ENCODE data around the gene DLG2.

The DLG2 gene

GRCh38 chr11:84056653-84057376 is 1570.3 kb downstream of the DLG2 start:
- DNase-seq (ENCODE audit: low read depth in 2 of 3, low spot score in 1 of 3) = no peak

DNA sequence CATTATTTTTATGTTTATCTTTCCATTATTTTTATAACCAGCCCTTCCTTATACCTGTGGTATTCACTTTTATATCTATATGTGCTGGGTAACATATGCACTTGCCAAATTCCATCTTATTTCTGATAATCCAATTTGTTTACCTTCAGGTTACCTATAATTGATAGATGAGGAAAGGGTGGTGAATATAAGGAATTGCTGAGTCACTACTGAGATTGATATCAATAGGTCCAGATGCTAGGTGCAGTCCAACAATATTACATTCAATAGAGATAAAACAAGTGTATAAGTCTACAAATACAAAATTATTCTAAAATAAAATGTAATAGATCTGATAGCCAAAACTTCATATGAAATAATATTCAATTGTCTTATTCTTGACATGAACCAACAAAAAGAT is 1582.0 kb downstream of the DLG2 start:
- DNase-seq (ENCODE audit: low read depth in 2 of 3, low spot score in 1 of 3) = no peak

- DNase-seq (ENCODE audit: low read depth in 2 of 3, low spot score in 1 of 3) = no peak
Observed at GRCh38 chr11:84044706-84045105, 1582.4 kb downstream of the DLG2 start.

DNA sequence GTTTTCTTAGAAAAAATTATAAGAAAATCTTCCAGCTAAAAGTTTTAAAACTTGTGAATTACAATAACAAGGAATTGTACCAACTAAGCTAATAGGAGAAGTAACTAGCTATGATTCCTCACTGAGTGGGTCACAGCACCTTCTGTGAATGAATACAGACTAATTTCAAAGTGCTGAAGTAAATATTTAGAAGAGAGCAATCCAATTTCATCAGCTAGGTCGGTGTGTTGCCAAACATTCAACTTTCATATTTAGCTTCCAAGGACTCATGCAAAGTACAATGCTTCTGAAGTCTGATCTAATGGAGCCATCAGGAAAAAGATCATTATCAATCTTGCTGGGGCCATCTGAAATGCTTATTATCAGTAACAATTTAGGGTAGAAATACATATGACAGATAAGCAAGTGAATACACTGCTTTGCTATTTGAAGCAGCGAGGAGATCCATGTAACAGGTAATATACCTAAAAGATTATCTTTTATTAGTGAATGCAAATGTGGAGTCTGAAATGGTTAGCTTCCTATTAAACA is 1590.4 kb downstream of the DLG2 start:
- no peak for DNase-seq (ENCODE audit: low read depth in 2 of 3, low spot score in 1 of 3)

DNA sequence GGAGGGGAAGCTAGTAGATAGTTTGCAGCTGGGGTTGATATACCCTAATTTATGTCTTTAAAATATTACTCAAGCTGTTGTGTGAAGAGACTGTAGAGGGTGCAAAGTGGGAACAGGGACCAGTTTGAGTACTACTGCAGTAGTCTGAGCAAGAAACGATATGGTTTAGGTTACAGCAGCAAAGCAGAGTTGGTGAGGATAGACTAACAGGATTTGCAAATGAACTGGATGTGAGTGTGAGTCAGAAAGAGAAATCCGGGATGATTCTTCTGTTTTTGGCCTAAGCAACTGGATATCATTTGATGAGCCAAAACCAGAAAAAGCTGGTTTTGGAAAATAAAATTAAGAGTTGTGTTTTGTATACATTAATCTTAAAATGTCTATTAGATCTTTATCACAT is 1591.5 kb downstream of the DLG2 start:
- no peak for DNase-seq (ENCODE audit: low read depth in 2 of 3, low spot score in 1 of 3)

GRCh38 chr11:84034484-84034883 is 1592.7 kb downstream of the DLG2 start:
- no peak for DNase-seq (ENCODE audit: low read depth in 2 of 3, low spot score in 1 of 3)

GRCh38 chr11:84024266-84024665 is 1602.9 kb downstream of the DLG2 start:
- DNase-seq (ENCODE audit: low read depth in 2 of 3, low spot score in 1 of 3) = no peak

- no peak for DNase-seq (ENCODE audit: low read depth in 2 of 3, low spot score in 1 of 3)
Observed at GRCh38 chr11:84022695-84023094, 1604.4 kb downstream of the DLG2 start.

DNA sequence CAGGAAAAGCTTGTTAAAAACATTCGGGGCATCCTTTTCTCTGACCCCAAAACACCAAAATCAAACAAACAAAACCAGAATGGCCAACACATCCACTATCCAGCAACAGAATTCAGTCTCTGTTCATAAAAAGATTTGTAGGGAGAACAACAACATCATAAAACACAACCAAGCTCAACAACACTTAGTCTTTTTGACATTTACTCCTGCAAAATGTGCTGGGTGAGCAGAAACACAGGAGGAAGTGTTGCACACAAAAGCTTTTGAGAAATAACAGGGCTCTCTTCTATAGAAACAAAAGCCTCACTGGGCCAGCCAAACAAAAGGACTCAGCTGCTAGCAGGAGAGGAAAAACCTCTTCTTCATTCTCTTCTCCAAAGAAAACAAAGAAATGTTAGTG is 1604.9 kb downstream of the DLG2 start:
- DNase-seq (ENCODE audit: low read depth in 2 of 3, low spot score in 1 of 3) = no peak

DNA sequence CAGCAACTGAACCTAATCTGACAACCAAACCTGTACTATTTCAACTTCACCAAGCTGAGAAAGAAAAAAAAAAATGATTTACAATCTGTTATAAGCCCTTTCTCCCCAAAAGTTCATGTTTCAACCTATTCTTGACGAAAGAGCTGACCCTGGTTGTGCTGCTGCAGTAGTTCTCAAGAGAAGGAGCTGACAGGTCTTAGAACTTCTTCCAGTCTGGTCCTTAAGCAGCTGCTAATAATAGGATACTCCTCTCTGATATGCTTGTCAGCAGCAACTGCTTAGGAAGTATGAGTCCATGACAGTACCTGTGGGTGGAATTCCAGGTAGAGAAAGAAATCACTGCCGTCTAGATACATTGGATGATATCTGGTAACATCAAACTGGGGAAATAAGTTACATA is 1605.9 kb downstream of the DLG2 start:
- DNase-seq (ENCODE audit: low read depth in 2 of 3, low spot score in 1 of 3) = no peak

GRCh38 chr11:84019571-84020194 is 1607.5 kb downstream of the DLG2 start:
- no peak for DNase-seq (ENCODE audit: low read depth in 2 of 3, low spot score in 1 of 3)

DNA sequence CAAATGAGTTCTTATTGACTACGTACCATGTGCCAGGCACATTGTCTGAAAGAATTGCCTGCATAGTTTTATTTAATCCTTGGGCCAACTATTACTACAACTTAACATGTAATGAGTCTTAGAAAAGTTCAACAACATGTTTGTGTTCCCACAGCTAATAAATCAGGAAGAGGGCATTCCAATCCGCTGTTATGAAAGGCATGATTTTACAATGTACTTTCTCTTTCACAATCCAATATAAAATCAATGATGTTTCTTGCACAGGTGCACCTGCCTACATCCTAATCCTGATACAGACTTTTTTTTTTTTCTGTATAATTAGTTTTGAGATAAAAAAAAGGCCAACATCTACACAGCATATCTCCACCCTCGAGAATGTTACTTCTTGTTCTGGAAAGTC is 1612.6 kb downstream of the DLG2 start:
- no peak for DNase-seq (ENCODE audit: low read depth in 2 of 3, low spot score in 1 of 3)

DNA sequence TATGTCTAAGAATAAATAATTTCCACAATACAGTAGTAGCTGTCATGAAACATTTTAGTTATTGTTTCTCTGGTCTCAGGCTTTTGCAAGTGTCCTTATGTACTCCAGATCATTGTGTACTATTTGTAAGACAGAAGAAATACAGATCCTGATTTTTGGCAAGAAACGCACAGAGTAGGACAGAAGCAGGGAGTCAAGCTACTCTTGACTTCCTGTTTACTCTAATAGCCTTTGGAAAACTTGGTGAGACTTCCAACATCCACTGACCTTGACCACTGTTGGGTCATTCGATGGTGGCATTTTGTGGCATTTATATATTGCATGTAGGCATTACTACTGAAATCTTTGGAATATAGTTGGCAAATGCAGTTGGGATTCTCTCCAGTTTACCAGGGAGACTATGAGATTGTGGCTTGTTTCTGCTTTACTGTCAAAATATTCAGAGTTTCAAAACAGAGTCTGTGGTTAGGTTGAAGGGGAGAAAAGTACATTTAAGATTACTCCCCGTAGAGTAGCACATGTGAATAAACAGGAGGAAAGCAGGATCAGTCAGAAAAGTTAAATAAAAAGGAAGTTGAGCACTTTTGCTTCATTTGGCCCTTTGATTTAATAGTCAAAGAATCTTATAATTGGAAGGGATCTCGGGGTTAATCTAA is 1614.8 kb downstream of the DLG2 start:
- no peak for DNase-seq (ENCODE audit: low read depth in 2 of 3, low spot score in 1 of 3)

- DNase-seq (ENCODE audit: low read depth in 2 of 3, low spot score in 1 of 3) = no peak
Observed at GRCh38 chr11:84003181-84003580, 1624.0 kb downstream of the DLG2 start.

DNA sequence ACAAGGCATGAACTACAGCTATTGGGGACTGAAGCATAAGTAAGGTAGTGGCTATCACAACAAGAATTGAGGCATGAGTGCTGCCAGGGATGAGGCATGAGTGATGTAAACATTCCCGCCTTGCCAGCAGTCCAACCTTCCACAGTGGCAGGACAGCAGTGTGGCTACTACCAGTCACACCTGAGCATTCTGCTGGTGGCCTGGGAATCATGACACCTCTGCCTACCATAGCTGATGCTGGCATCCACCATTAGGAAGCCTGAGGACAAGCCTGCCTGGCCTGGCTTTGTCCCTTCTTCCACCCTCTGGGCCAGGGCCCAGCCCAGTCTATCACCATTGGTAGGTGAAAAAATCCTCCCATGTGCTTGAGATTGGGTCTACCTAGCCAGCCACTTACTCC is 1628.2 kb downstream of the DLG2 start:
- no peak for DNase-seq (ENCODE audit: low read depth in 2 of 3, low spot score in 1 of 3)

GRCh38 chr11:83990160-83990733 is 1636.9 kb downstream of the DLG2 start:
- no peak for DNase-seq (ENCODE audit: low read depth in 2 of 3, low spot score in 1 of 3)

DNA sequence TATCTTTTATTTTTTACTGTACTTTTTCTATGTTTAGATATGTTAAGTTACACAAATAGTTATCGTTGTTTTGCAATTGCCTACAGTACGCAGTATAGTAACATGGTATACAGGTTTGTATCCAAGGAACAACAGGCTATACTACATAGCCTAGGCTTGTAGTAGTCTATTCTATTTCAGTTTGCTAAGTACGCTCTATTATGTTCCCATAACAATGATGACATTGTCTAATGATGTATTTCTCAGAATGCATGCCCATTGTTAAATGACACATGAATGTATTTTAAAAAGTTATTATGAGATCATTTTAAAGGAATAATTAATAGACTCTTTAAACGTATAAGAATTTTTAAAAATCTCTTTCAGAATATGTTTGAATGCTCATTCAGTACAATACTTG is 1644.3 kb downstream of the DLG2 start:
- DNase-seq (ENCODE audit: low read depth in 2 of 3, low spot score in 1 of 3) = no peak

GRCh38 chr11:83979593-83979992 is 1647.6 kb downstream of the DLG2 start:
- no peak for DNase-seq (ENCODE audit: low read depth in 2 of 3, low spot score in 1 of 3)

GRCh38 chr11:83978942-83979341 is 1648.2 kb downstream of the DLG2 start:
- no peak for DNase-seq (ENCODE audit: low read depth in 2 of 3, low spot score in 1 of 3)

GRCh38 chr11:83976086-83976485 is 1651.1 kb downstream of the DLG2 start:
- DNase-seq (ENCODE audit: low read depth in 2 of 3, low spot score in 1 of 3) = no peak

DNA sequence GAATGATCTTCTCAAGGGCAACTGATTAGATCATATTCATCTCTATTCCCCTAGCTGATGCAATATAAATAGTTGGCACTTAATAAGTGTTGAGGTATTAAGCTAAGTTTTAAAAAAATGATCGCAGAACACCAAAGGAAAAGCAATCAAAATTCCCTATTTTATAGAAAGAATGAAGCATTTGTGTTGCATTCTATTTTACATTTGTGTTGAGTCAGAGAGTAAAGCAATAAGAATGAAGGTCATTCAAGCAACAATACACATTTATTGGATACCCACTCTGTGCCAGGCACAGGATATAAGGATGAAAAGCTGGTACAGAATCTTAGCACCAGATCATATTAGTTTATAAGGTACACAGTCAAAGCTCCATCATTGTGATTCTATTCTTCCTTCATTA is 1654.6 kb downstream of the DLG2 start:
- no peak for DNase-seq (ENCODE audit: low read depth in 2 of 3, low spot score in 1 of 3)

- no peak for DNase-seq (ENCODE audit: low read depth in 2 of 3, low spot score in 1 of 3)
Observed at GRCh38 chr11:83971063-83971462, 1656.1 kb downstream of the DLG2 start.

Data from stimulated activated CD4-positive, alpha-beta T cell treated with anti-CD3 and anti-CD28 coated beads, Interleukin-12 subunit alpha, Interleukin-12 subunit beta, amount 100 ng/mL, for 48 hours (primary cell).